SK-N-SH (cell line): ENCODE measurements around the gene RUVBL2. TPM values are rescaled to one million over a fixed set of nuclear protein-coding genes. Genes with fewer than 3 reads are reported as not detected.

Source experiments
- CTCF ChIA-PET: fragments of 300-600, 350-600 bp; formaldehyde crosslinking; extraction: SDS; loops from one replicate; lab custom pipeline; 2021; lab: Yijun Ruan, JAX
- POLR2A ChIA-PET: fragments of 350-600 bp; sonication (Branson Sonifier 250); formaldehyde crosslinking; extraction: SDS; loops from one replicate; lab custom pipeline; 2020; ENCODE audit warnings: antibody characterized with exemption, inconsistent platforms; lab: Yijun Ruan, JAX
- DNase-seq: peaks from one replicate; pipeline ENCODE4 v3.0.0; 2012
- H2AFZ ChIP-seq: fragments of 200-600 bp; sonication (generic); 2 replicates; pipeline ENCODE4 v1.8.1; 2016; ENCODE audit warnings: antibody characterized with exemption, mild to moderate bottlenecking, low read depth
- H3F3A ChIP-seq: fragments of 200-600 bp; sonication (generic); replicated peaks from 2 replicates; pipeline ENCODE3; 2016; ENCODE audit warnings: antibody characterized with exemption, mild to moderate bottlenecking; ENCODE audit not compliant: insufficient read depth
- H3K27ac ChIP-seq, 2 experiments: fragments of 200-500 bp in 1 of 2; fragments of 200-600 bp in 1 of 2; sonication (Bioruptor generic) in 1 of 2; sonication (generic), shearing (Covaris generic) in 1 of 2; 2 replicates each; pipeline versions ENCODE4 v1.5.1 to v1.6.1; 2014 to 2016; ENCODE audit warnings: low read depth in 2 of 2, inconsistent platforms in 1 of 2, low read length in 1 of 2, mild to moderate bottlenecking in 1 of 2, mixed read lengths in 1 of 2
- H3K27me3 ChIP-seq: fragments of 200-600 bp; sonication (generic), shearing (Covaris generic); 2 replicates; pipeline ENCODE4 v1.6.1; 2016; ENCODE audit warnings: mixed run types; ENCODE audit not compliant: insufficient read depth
- H3K36me3 ChIP-seq, 2 experiments: fragments of 200-500 bp in 1 of 2; fragments of 200-600 bp in 1 of 2; sonication (Bioruptor generic) in 1 of 2; sonication (generic) in 1 of 2; replicated peaks in 1 of 2; 2 replicates each; pipeline versions ENCODE3 to v1.5.1; 2014 to 2016; ENCODE audit warnings: low read length in 1 of 2, mild to moderate bottlenecking in 1 of 2; ENCODE audit not compliant: insufficient read depth in 2 of 2, control insufficient read depth in 1 of 2
- H3K4me1 ChIP-seq, 2 experiments: fragments of 200-500 bp in 1 of 2; fragments of 200-600 bp in 1 of 2; sonication (Bioruptor generic) in 1 of 2; sonication (generic), shearing (Covaris generic) in 1 of 2; 2 replicates each; pipeline versions ENCODE4 v1.5.1 to v1.6.1; 2014 to 2016; ENCODE audit warnings: low read depth in 1 of 2, low read length in 1 of 2, mixed run types in 1 of 2; ENCODE audit not compliant: insufficient read depth in 2 of 2, control insufficient read depth in 1 of 2
- H3K4me2 ChIP-seq: fragments of 200-600 bp; sonication (generic), shearing (Covaris generic); 2 replicates; pipeline ENCODE4 v1.6.1; 2017; ENCODE audit warnings: mixed run types
- H3K4me3 ChIP-seq, 2 experiments: fragments of 200-500 bp in 1 of 2; fragments of 200-600 bp in 1 of 2; sonication (Bioruptor generic) in 1 of 2; sonication (generic), shearing (Covaris generic) in 1 of 2; 2 replicates each; pipeline versions ENCODE4 v1.5.1 to v1.8.1; 2014 to 2016; ENCODE audit warnings: low read depth in 2 of 2, inconsistent platforms in 1 of 2, low read length in 1 of 2, mild to moderate bottlenecking in 1 of 2, mixed read lengths in 1 of 2, moderate library complexity in 1 of 2
- H3K79me2 ChIP-seq: fragments of 200-600 bp; sonication (generic); 2 replicates; pipeline ENCODE4 v1.8.1; 2017; ENCODE audit warnings: mild to moderate bottlenecking; ENCODE audit not compliant: insufficient read depth
- H3K9ac ChIP-seq: fragments of 200-600 bp; sonication (generic); 2 replicates; pipeline ENCODE4 v1.6.1; 2017; ENCODE audit warnings: mixed run types
- H3K9me2 ChIP-seq: fragments of 200-600 bp; sonication (generic); 2 replicates; pipeline ENCODE4 v1.6.1; 2017; ENCODE audit warnings: mixed run types
- H3K9me3 ChIP-seq: fragments of 200-600 bp; sonication (generic); 2 replicates; pipeline ENCODE4 v1.6.1; 2017; ENCODE audit warnings: mixed run types, mild to moderate bottlenecking, moderate library complexity
- H4K20me1 ChIP-seq: fragments of 200-600 bp; sonication (generic); 2 replicates; pipeline ENCODE4 v1.6.1; 2017; ENCODE audit warnings: mild to moderate bottlenecking, mixed run types; ENCODE audit not compliant: insufficient read depth
- CHD2 ChIP-seq: fragments of 150-350 bp; IDR thresholded peaks from 2 replicates; pipeline ENCODE4 v1.6.1; 2018; ENCODE audit warnings: low read length; ENCODE audit not compliant: partially characterized antibody
- ELF1 ChIP-seq: IDR thresholded peaks from 2 replicates; pipeline ENCODE4 v1.4.0; 2012
- FOXJ3 ChIP-seq: sonication (generic); formaldehyde crosslinking; IDR thresholded peaks from 2 replicates; pipeline ENCODE4 v1.5.1; 2020; ENCODE audit warnings: mild to moderate bottlenecking, missing genetic modification reagents
- FOXM1 ChIP-seq: IDR thresholded peaks from 2 replicates; pipeline ENCODE4 v1.4.0; 2012; ENCODE audit warnings: low read depth, mild to moderate bottlenecking
- JUND ChIP-seq: IDR thresholded peaks from 2 replicates; pipeline ENCODE4 v1.4.0; 2012
- POLR2AphosphoS5 ChIP-seq: IDR thresholded peaks from 2 replicates; pipeline ENCODE4 v1.6.1; 2012; ENCODE audit warnings: low read depth, low read length
- SIN3A ChIP-seq: IDR thresholded peaks from 2 replicates; pipeline ENCODE4 v1.6.1; 2012; ENCODE audit warnings: low read depth, mild to moderate bottlenecking, low read length, moderate library complexity, borderline replicate concordance
- TAF1 ChIP-seq: IDR thresholded peaks from 2 replicates; pipeline ENCODE4 v1.6.1; 2012; ENCODE audit warnings: low read depth, mild to moderate bottlenecking, low read length, moderate library complexity, borderline replicate concordance
- TEAD4 ChIP-seq: IDR thresholded peaks from 2 replicates; pipeline ENCODE4 v1.4.0; 2012; ENCODE audit warnings: mild to moderate bottlenecking, borderline replicate concordance; ENCODE audit not compliant: insufficient read depth
- WGBS: methylation state at CpG from one replicate; pipeline ENCODE4 v1.1.6; 2017; ENCODE audit warnings: low lambda C conversion rate; 5-methylcytosine and 5-hydroxymethylcytosine counted together
- polyA plus RNA-seq, 3 experiments: library from polyadenylated mRNA; depleted of rRNA; stranded (reverse); fragments of >200 nt; gene quantifications; 2 replicates each; pipeline ENCODE4 v1.2.3, GENCODE V29; 2012
- TF ChIP-seq, protein P1 (sequence below): IDR thresholded peaks from 2 replicates; pipeline ENCODE4 v1.4.0; 2012; ENCODE audit warnings: low read depth, borderline replicate concordance
- TF ChIP-seq, protein P2 (sequence below): IDR thresholded peaks from 2 replicates; pipeline ENCODE4; 2012
- TF ChIP-seq, protein P3 (sequence below): IDR thresholded peaks from 2 replicates; pipeline ENCODE4 v1.4.0; 2012; ENCODE audit warnings: low read depth

The RUVBL2 gene
- polyA plus RNA-seq, 1 of the 3 experiments (the other 2 are of a cell fraction) = 459 TPM

DNA sequence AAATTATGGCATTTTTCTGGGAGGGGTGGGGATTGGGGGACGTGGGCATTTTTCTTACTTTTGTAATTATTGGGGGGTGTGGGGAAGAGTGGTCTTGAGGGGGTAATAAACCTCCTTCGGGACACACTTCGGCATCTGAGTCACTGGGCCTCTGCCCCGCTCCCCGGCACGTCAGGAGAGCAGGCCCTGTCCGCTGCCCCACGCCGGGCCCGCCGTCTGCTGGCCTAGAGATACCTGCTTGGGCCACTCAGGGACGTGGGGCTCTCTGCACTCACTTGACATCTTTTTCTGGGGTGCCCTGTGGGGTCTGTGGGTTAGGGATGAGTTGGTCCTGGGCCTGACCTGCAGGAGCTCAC, 32.0 kb upstream of the RUVBL2 start (continued):
- TF ChIP-seq, protein P1, sequence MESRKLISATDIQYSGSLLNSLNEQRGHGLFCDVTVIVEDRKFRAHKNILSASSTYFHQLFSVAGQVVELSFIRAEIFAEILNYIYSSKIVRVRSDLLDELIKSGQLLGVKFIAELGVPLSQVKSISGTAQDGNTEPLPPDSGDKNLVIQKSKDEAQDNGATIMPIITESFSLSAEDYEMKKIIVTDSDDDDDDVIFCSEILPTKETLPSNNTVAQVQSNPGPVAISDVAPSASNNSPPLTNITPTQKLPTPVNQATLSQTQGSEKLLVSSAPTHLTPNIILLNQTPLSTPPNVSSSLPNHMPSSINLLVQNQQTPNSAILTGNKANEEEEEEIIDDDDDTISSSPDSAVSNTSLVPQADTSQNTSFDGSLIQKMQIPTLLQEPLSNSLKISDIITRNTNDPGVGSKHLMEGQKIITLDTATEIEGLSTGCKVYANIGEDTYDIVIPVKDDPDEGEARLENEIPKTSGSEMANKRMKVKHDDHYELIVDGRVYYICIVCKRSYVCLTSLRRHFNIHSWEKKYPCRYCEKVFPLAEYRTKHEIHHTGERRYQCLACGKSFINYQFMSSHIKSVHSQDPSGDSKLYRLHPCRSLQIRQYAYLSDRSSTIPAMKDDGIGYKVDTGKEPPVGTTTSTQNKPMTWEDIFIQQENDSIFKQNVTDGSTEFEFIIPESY = no peak
- TF ChIP-seq FOXJ3 (CRISPR knock-in tag) = no peak
- no peak for TF ChIP-seq ELF1
- TF ChIP-seq FOXM1 = no peak
- TF ChIP-seq JUND = no peak
- TF ChIP-seq TEAD4 = no peak

DNA sequence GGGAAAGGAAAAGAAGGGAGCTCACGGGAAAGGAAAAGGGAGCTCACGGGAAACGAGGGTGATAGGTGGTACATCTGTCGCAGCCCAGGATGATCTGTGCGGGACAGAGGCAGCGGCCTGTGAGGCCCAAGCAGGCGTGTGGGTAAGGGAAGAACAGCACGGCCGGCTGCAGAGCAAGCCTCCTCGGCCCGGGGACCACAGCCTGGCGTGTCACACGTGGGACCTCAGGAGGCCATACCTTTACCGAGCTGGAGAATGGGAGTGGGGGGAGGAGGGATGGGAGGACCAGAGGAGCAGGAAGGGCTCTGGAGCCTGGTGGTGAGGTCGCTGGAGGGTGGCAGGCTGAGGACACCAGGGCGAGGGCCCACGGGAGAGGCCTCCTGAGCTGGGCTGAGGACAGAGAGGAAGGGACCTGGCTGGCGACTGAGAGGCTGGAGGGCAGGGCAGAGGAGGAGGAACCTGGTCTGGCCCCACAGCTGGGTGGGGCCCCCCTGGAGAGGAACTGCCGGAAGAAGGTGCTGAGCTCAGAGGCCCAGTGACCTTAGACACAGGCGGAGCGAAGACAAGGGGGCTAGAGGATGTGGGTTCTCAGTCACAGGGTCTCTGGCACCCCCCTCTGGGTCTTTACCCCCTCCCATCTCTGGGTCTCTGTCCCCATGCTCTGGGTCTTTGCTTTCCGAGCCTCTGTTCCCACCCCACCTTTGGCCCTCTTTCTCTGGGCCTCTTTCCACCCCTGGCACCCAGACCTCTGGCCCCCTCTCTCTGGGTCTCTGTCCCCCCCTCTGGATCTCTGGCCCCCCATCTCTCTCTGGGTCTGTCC, 31.4 kb upstream of the RUVBL2 start:
- Histone ChIP-seq H3K27ac (peak overlapping the region in 1 of 2 experiments; percentile 44; a peak in 1 of 4 replicates), H3F3A (peaks cover 58% of the 10 kb centered on the region), H3K4me3 (no peak overlapping the region), H3K79me2 (peaks cover 36% of the 10 kb centered on the region), H3K9me3 (no peaks in the 10 kb centered on the region), H4K20me1 (peaks cover 18% of the 10 kb centered on the region), H3K9me2 (no peaks in the 10 kb centered on the region), H3K27me3 (no peaks in the 10 kb centered on the region), H2AFZ (no peak overlapping the region)
- DNase-seq = no peak
- WGBS = 65% methylated on average over 22 of the region's 22 CpGs
- no peak for TF ChIP-seq CHD2
- no peak for TF ChIP-seq FOXM1
- TF ChIP-seq, protein P2, sequence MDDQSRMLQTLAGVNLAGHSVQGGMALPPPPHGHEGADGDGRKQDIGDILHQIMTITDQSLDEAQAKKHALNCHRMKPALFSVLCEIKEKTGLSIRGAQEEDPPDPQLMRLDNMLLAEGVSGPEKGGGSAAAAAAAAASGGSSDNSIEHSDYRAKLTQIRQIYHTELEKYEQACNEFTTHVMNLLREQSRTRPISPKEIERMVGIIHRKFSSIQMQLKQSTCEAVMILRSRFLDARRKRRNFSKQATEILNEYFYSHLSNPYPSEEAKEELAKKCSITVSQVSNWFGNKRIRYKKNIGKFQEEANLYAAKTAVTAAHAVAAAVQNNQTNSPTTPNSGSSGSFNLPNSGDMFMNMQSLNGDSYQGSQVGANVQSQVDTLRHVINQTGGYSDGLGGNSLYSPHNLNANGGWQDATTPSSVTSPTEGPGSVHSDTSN = peak; percentile 37; the same call in 1 of the 2 replicates
- peak; percentile 55; the same call in 1 of the 2 replicates for TF ChIP-seq POLR2AphosphoS5
- TF ChIP-seq, protein P3, sequence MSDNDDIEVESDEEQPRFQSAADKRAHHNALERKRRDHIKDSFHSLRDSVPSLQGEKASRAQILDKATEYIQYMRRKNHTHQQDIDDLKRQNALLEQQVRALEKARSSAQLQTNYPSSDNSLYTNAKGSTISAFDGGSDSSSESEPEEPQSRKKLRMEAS = no peak
- no peak for TF ChIP-seq SIN3A
- TF ChIP-seq, all 33 proteins: peak for 2
- ChIA-PET POLR2A (no interaction called here), CTCF (interaction anchor here (1.7 kb wide), 1 partner anchor 8 kb away, joined by 8 read pairs; no protein-coding TSS in a partner anchor)
- Histone ChIP-seq H3K9ac (no peak overlapping the region), H3K4me1 (peaks cover 17 to 26% of the 10 kb centered on the region in 2 experiments; a peak in 3 of 4 replicates), H3K4me2 (no peak overlapping the region), H3K36me3 (peaks cover 14 to 33% of the 10 kb centered on the region in 2 experiments)

DNA sequence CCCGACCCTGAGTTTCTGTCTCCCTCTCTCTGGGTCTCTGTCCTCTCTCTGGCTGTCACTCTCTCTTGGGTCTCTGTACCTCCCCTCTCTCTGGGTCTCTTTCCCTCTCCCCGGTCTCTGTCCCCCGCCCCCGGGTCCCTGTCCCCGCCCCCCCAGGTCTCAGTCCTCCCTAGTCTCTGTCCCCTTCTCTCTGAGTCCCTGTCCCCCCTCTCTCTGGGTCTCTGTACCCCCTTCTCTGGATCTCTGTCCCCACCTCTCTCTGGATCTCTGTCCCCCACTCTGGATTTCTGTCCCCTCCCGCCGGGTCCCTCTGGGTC, 30.9 kb upstream of the RUVBL2 start:
- H3K4me2 ChIP-seq = no peak overlapping the region
- POLR2A ChIA-PET = no interaction called here

More for the DNA sequence above, 30.9 kb upstream of the RUVBL2 start:
- Histone ChIP-seq H3K4me1 (peaks cover 17 to 26% of the 10 kb centered on the region in 2 experiments; a peak in 3 of 4 replicates), H3K79me2 (peaks cover 30% of the 10 kb centered on the region), H3F3A (peaks cover 59% of the 10 kb centered on the region), H3K9me3 (no peaks in the 10 kb centered on the region), H3K9ac (no peak overlapping the region), H3K36me3 (peaks cover 13 to 31% of the 10 kb centered on the region in 2 experiments), H3K27me3 (no peaks in the 10 kb centered on the region), H2AFZ (no peak overlapping the region), H4K20me1 (peaks cover 18% of the 10 kb centered on the region), H3K4me3 (no peak overlapping the region), H3K9me2 (no peaks in the 10 kb centered on the region), H3K27ac (no peak overlapping the region)
- no peak for DNase-seq
- TF ChIP-seq FOXJ3 (CRISPR knock-in tag) (no peak), TAF1 (no peak), POLR2AphosphoS5 (no peak)
- TF ChIP-seq, protein P2 = no peak
- CTCF ChIA-PET = interaction anchor here (1.7 kb wide), 1 partner anchor 8 kb away, joined by 8 read pairs; no protein-coding TSS in a partner anchor
- 61% methylated on average over 7 of the region's 7 CpGs for WGBS
